Right renal cortex interstitium (tissue), 3 donors: ENCODE results near the gene RGS7. TPM values are rescaled to one million over a fixed set of nuclear protein-coding genes. Genes with fewer than 3 reads are reported as not detected.
"Not testable (repeated sequence)": the region's sequence is repeated elsewhere in the genome, so short reads cannot be mapped to it uniquely, and the experiment has no call there.

Experiments used
- DNase-seq, 3 donors: peaks; one replicate each; pipeline ENCODE4 v3.0.0-alpha.2; 2013; ENCODE audit warnings: low read depth in 3 of 3, low spot score in 2 of 3
- polyA plus RNA-seq, 3 donors: library from polyadenylated mRNA; unstranded; fragments of 120-200 nt; gene quantifications; one replicate each; pipeline ENCODE4 v1.2.1, GENCODE V29; 2013; ENCODE audit not compliant: insufficient read length in 3 of 3

Gene RGS7
- polyA plus RNA-seq, 3 donors, result 6.3 to 7.7 (median 6.4) TPM

DNA sequence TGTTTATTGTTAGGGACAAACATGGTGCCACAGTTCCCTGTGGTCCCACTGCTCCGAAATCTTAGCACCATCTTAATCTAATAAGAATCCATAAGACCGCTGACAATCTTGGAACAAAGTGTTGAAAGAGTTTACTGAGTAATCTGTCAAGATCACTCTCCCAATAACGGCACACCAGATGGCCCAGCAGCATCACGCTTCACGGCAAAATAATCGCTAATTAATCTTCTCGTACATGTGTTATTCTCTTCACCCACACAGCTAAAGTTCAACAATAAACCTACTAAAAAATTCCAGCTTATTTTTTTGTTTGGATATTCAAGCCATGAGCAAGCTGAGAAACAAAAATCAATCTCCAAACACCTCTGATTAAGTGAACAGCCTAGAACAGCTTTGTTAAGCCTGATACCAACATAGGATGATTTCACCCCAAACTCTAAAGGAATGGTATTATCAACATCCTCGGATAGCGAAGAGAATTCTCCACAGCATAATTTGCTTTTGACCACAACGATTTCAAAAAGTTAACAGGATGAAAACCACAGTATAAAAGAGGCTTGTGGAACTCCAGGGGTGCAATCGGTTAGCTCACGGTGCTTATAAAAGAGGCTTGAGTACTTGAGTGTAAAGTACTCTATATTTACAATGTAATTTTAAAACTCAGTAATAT is 415.2 kb downstream of the RGS7 start:
- no peak for DNase-seq

DNA sequence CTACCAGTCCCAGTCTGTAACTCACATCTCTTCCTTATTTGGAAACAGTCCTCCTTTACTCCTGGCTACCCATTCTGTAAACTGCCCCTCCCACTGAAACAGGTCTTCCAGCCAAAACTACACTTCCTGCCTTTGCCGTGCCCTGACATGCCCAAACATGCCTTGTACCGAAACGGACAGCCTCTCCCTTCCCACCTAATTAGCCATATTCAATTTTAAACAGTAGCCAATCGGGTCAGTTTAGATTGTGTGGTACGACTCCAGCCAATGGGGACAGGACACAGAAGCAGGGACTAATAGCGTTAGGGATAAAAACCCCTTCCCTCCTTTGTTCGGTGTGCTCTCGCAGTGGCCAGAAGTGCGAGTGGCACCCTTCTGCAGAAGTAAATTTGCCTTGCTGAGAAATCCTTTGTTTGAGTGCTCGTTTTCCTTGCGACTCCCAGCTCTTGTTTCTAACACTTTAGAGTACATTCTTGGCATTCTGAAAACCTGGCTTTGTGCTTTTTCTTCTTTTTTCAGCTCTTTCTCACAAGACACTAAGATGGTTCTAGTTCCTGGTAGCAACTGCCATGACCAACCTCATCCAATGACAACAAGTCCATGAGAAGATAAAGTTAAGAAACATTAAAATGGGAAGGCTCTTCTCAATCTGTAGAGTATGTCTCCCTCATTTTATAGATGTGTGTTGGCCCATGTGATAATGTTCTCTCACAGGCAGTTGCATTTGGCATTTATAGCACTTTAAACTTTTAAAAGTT is 419.9 kb downstream of the RGS7 start:
- no peak for DNase-seq

DNA sequence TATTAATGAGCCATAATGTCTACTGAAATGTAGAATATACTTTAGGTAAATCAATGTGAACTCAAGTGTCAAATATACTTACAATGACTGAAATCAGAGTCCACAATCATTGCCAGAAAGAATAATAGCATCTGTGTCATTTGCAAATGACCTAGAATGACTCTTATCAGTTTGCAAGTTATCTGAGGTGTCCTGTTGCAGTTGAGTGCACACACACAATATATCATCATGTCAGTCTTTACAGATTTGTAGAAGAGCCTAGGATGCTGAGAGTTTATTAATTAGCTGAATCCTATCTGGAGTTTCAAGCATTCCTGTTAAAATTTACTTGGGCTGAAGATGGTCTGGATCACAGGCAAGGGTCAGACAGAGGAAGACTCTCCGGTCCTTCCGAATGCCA is 421.1 kb downstream of the RGS7 start:
- DNase-seq, result no peak

DNA sequence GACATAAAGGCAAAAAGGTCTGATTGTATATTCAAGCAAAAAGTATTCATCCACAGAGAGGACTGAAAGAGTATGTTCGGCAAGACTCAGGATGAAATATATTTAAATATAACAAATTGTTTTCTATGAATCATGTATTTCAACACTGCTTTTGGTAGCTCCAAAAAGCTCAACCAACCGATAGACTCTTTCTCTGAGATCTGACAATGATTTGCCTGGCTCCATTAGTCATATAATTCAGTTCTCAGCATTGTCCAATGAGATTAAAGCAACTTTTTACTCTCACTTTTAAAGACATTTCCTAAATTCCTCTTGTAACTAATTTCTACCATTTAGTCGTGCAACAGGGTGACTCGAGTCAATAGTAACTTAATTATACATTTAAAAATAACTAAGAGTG is 426.0 kb downstream of the RGS7 start:
- DNase-seq, result no peak

DNA sequence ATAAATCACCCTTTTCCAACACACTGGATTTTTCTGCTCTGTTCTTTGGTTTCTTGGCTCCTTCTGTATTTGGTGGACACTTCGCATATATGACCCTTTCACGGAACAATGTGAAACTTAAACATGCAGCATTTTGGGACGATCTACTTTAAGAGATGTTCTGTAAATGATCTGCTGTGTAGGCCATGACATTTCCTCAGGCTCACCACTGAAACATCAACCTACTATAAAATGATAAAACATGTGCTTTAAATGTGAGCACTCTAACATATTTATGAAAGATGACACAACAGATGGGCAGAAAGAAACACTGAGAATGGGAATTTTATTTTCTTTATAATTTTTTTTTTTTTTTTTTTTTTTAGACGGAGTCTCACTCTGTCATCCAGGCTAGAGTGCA is 428.7 kb downstream of the RGS7 start:
- no peak for DNase-seq

DNA sequence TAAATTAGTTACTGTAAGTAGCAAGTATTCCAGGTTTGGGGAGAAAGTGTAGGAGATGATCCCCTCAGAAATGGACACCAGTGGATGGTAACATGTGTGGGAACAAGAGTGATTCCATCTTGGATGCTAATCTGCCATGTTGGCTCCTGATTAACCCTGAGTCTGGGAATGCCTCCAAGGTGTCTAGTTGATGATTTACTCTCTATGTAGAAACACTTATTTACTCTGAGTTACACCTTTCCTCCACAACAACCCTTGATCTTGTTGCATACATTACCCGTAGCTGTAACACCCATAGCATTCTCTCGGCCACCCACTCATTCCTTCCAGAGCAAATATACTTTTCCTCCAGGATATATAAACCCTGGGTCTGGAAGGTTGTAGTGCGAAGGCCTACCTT is 429.2 kb downstream of the RGS7 start:
- no peak for DNase-seq

DNA sequence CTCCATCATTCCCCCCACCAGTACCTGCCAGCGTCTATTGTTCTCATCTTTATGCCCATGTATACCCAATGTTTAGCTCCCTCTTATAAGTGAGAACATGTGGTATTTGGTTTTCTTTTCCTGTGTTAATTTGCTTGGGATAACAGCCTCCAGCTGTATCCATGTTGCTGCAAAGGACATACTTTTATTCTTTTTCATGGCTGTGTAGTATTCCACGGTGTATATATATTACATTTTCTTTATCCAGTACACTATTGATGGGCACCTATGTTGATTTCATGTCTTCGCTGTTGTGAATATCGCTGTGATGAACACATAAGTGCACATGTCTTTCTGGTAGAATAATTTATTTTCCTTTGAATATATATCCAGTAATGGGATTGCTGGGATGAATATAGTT is 431.7 kb downstream of the RGS7 start:
- no peak for DNase-seq

DNA sequence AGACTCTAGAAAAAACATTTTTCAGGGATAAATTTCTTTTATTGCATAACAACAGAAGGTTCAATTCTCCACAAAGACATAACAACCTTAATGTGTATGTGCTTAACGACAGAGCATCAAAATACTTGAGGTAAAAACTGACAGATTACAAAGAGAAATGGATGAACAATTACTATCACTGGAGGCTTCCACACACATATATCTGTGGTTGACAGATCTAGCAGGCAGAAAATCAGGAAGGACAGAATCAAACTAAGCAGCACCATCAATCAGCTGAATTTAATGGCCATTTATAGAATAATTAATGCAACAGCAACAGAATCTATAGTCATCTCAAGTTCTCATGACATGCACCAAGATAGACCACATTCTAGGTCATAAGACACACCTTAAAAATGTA is 439.0 kb downstream of the RGS7 start:
- DNase-seq, result no peak

DNA sequence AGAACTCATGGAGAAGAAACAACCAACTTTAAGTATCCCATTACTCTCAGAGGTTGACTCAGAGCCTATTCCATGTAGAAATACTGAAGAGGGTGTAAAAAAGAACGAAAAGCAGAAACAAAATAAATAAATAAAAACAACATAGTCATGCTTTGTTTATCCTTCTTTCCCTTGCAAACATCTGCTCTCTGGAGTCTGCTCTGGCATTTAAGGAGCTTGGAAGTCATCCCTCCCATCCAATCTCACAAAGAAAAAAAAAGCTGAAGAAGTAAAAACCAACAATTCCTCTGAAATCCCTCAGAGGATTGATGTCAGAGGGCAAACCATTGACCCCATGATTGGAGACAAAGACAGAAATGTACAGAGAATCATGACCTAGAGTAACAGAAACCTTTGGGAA is 442.5 kb downstream of the RGS7 start:
- DNase-seq, result no peak

DNA sequence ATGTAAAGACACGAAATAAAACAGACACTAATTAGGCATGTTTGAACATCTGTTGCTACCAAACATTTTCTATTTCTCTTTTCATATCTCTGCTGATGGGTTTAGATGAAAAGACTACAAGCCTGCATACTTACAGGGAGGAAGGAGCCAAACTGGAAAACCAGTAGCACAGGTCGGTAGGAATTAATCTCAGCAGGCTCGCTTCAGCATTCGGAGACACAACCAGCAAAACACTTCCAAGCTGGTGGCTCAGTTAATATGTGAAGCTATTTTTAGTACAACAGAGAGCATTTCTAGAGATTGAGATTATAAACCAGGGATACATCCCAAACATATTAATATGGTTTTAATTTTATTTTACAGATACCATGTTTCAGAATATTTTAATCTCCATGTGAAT is 444.2 kb downstream of the RGS7 start:
- no peak for DNase-seq

DNA sequence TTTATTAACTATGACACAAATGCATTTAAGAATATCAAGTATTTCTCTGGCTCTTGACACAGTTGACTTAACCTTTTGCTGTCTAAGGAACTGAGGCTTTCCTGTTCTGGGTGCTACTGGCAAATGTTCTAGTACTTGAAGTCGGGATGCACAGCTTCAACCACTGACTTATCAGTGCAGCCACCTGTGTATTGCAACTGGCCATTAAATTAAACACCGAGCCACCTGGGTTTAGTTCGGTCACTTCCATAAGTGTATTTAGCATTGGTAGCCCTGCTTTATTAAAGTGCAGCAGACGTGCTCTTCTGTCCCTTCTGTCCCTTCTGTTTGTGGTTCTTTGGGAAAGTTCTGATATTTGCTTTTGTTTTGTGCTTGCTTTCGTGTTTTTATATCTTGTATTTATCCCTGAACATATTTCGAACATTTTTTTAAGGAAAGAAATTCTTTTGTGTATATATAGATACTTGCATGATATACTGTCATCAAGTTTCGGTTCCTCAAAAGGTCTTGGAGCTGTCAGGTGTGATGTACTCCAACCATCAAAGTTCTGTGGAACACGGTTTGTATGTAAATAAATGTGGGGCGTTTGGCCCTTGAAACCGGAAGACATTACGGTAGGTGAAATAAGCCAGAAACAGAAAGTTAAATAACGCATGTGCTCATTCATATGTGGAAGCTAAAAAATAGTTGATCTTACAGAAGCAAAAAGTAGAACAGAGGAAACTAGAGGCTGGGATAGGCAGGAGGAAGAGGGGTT is 447.1 kb downstream of the RGS7 start:
- DNase-seq, result no peak

DNA sequence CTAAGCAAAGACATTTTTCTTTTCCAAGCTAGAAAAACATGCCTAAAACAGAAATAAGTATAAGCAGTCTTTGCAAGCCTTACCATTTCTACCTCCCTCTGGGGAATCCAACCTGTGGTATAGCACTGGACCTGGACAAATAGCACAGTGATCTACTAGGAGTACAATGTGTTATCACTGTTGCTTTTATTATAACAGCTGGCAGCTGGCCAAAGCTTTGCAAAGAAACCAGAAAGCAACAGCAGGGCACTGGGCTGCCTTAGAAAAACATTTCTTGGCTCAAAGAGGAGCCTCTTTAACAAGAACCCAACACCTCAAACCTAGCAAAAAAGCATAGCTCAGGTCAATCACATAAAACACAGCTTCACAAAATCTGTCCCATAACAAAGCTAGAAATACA is 450.5 kb downstream of the RGS7 start:
- DNase-seq, result no peak

DNA sequence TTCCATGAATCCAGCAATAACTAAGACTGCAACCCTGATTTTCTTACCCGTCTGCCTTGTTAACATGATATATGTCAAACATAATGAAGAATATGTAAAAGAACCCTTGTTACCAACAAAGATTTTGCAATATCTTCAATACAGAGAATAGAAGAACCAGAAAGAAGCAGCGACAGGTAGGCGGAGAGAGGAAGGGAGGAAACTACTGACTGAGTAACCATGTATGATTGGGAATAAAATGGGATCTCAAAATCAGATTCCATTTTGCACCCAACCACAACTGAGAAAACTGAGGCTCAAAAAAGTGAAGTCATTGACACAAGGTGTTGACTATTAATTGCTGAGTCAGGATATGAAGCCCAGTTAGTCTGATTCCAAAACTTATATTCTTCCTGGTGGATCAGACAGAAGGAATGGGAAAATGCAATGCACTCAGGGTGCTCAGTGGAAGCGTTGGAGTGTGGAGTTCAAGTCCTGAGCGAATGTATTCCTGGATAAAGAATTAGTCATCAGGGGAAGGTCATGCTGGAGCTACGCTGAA is 451.7 kb downstream of the RGS7 start:
- no peak for DNase-seq

DNA sequence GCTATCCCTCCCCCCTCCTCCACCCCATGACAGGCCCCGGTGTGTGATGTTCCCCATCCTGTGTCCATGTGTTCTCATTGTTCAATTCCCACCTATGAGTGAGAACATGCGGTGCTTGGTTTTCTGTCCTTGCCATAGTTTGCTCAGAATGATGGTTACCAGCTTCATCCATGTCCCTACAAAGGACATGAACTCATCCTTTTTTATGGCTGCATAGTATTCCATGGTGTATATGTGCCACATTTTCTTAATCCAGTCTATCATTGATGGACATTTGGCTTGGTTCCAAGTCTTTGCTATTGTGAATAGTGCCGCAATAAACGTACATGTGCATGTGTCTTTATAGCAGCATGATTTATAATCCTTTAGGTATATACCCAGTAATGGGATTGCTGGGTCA is 461.6 kb downstream of the RGS7 start:
- DNase-seq, result not testable (repeated sequence)

DNA sequence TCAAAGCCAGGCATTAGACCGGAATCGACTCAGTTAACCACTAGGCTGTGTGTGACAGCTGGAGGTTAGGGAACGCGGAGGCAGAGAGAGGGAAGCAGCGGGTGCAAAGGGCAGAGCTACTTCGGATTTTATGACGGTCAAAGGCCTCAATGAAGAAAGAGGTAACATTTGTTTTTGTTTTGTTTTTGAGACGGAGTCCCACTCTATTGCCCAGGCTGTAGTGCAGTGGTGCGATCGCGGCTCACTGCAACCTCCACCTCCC is 468.3 kb downstream of the RGS7 start:
- DNase-seq, result no peak

DNA sequence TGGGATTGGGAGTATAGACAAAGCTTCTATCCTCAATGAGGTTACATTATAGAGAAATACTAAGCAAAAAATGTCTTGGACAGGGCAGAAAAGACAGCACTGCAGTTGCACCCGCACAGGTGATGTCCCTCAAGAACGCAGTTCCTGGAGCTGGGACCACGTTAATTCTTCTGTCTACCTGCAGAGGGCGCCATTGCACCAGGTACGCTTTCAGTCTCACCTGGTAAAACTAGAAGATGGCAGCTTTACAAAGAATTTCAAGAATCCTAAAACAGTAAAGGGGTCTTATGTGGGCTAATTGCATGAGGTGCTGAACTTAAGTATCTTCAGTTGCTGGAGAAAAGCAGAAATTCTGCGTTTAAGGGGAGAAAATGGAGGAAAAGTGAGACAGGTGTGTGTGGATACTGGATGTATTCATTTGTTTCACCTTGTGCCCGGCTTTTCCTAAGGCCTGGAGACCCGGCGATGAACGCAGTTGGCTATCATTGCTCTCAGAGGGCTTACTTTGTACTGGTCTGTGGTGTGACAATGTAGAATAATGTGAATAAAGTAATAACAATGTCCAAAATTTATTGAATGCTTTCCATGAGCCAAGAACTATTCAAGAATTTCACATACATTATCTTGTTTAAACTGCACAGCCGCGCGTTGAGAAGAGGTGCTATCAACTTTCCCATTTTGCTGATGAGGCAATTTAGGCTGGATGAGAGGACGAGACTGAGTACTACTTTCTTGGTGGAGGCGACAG is 468.8 kb downstream of the RGS7 start:
- DNase-seq, result peak; percentile 21 to 31 (median 29)

DNA sequence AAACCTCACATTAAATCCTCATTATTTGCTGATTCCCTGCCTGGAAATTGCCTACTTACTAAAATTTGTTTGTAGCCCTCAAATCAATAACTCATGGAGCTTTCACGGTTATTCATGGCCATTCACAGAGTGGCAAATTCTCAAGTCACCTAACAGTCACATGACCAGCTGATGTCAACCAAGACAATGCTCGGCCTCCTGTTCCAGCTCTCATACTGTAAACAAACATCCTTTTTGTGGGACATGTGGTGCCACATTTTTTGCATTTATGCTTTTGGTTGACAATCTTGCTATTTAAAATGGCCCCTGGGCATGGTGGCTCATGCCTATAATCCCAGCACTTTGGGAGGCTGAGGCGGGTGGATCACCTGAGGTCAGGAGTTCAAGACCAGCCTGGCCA is 473.5 kb downstream of the RGS7 start:
- no peak for DNase-seq

DNA sequence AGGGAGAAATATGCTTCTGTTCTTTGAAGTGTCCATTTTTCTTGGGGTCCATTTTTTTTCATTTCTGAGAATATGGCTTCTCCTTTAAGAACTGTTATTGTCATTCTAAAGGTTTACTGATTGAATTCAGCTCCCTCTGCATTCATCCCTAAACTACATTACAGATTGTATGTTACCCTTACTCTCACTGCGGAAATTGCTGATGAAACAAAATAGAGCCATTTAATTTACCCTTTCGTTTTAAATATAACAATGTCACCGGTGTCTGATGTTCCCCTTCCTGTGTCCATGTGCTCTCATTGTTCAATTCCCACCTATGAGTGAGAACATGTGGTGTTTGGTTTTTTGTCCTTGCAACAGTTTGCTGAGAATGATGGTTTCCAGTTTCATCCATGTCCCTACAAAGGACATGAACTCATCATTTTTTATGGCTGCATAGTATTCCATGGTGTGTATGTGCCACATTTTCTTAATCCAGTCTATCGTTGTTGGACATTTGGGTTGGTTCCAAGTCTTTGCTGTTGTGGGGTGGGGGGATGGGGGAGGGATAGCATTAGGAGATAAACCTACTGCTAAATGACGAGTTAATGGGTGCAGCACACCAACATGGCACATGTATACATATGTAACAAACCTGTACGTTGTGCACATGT is 474.2 kb downstream of the RGS7 start:
- not testable (repeated sequence) for DNase-seq

DNA sequence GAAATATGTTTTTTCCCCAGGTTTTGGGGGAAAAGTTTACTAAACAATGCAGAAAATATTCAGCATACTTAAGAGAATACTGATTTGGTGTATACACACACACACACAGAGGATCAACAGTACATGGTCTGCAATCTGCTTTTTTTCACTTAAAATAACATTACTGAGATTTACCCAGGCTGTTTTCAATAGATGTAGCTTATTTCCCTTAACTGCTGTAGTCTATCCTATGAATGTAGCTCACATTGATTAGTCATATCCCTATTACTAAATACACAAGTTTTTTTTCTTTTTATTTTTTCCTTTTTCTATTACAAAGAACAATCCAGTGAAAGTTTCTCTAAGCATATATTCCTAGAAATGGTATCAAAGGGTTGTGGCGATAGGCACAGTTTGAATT is 478.4 kb downstream of the RGS7 start:
- no peak for DNase-seq

DNA sequence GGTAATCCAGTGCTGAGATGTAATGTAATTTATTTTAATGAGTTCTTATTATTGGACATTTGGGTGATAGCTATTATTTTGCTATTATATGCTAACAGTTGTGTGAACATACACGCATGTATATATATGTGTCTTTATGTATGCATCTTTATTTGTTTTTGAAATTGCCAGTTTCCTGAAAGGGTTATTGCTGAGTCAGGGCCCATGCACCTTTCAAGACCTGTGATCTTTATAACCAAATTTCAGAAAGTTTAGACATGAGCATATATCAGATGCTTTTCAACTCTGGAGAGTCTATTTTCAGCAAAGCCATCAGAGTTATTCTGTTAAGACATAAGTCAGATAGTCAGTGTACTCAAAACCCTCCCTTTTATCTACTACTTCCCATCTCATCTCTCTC is 479.4 kb downstream of the RGS7 start:
- no peak for DNase-seq

DNA sequence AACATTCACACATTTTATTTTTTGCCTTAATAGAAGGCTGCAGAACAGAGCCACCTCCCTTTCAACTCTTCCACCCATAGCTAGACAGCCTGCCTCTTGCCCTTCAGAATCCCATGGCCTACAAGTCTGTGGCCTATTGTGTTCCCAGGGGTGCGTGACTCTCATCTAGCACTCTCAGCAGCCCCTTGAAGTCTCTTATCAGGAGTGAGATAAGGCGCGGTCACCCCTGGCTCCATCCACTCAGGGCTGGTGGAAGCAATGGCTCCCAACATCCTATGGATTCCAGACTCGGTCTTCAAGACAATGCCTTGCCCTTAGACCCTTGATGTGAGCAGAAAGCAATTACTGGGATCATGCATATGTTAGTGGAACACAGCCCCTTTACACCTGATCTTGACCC is 480.9 kb downstream of the RGS7 start:
- DNase-seq, result no peak
